ENCODE results near the gene DENND1B. TPM values are rescaled to one million over a fixed set of nuclear protein-coding genes. Genes with fewer than 3 reads are reported as not detected.

Gene DENND1B
- total and polyA plus RNA-seq, 2 of the 8 experiments (the other 6 are each of a cell fraction or from before 2014, with no cell fraction given), result 0.74 to 3.3 TPM

DNA sequence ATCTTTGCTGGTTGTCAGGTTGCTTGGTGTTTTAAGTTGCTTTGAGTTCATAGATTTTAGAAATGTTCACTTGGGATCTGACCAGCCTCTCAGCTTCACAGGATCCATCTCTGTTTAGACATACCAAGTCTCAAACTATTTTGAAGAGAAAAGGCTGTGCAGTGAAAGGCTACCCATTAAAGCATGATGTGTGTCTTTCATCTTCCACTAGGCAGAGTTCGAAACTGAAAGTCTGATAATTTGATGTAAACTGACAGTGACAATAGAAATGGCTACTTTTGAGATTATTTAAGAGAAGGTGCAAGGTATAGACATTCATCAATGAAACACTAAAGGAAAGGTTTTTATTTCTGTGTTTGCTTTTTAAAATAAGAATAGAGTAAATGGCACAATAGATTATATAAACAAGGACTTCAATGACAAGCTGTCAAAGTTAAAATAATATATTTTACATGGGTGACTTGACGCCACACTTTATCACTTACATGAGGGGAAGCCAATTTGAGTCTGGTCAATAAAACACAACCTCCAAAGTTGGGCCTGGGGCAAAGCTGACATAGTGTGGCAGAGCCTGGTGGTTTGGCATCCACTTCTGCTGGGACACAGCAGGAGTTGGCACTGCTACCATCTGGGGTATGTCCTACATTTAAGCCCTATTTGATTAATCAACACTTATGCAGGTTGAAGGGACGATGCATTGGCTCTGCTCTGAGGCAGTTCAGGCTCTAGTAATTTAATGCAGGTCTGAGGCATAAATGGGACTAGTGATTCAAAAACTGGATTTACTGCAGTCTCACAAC, 309.6 kb downstream of the DENND1B start:
- FAIRE-seq (no peak), DNase-seq (ENCODE audit: low read depth in 1 of 2, low spot score in 2 of 2) (no peak)
- no peak overlapping the region for H2BK12ac ChIP-seq (ENCODE audit: low read depth, low read length)
- CTCF ChIA-PET (ENCODE audit: partially characterized antibody), result interaction anchor here (0.6 to 1.3 kb wide), 3 partner anchors 39 to 434 kb away, joined by 3 read pairs; no protein-coding TSS in a partner anchor
- H3K36me3 ChIP-seq (ENCODE audit: control insufficient read depth in 2 of 4, insufficient read depth in 4 of 4, low read length in 3 of 4), result no peaks in the 10 kb centered on the region
- no peak overlapping the region for H3K23ac ChIP-seq (ENCODE audit: insufficient read length)
- no peak overlapping the region for H3K18ac ChIP-seq (ENCODE audit: extremely low read depth, low read length)
- no peak overlapping the region for H2BK15ac ChIP-seq (ENCODE audit: low read length)
- H2BK120ac ChIP-seq (replicated peaks; ENCODE audit: low read depth, low read length), result no peak overlapping the region
- TF ChIP-seq CTBP2 (IDR thresholded peaks at IDR 0.05; ENCODE audit: borderline replicate concordance, insufficient read depth, insufficient read length, low read length), result no peak
- TF ChIP-seq MAFK (IDR thresholded peaks at IDR 0.05; ENCODE audit: low read depth, low read length), result no peak
- no peak for TF ChIP-seq SP2 (IDR thresholded peaks at IDR 0.05; ENCODE audit: low read length)
- no peak for TF ChIP-seq HDAC6 (IDR thresholded peaks at IDR 0.05; ENCODE audit: low read depth, low read length)
- no peak for TF ChIP-seq CHD2 (IDR thresholded peaks at IDR 0.05; ENCODE audit: low read length)
- TF ChIP-seq RAD21 (IDR thresholded peaks at IDR 0.05 in 1 of 2, conservative IDR thresholded peaks at IDR 0.05 in 1 of 2; ENCODE audit: low read depth in 2 of 2, low read length in 2 of 2), result no peak
- TF ChIP-seq ASH2L (IDR thresholded peaks at IDR 0.05; ENCODE audit: low read length), result no peak
- TF ChIP-seq CBX5 (IDR thresholded peaks at IDR 0.05; ENCODE audit: low read depth, low read length), result no peak
- TF ChIP-seq BRCA1 (IDR thresholded peaks at IDR 0.05; ENCODE audit: low read depth, low read length), result no peak
- no peak for TF ChIP-seq BCL11A (IDR thresholded peaks at IDR 0.05; ENCODE audit: low read depth in 2 of 2, low read length in 2 of 2)
- no peak for TF ChIP-seq POLR2A (IDR thresholded peaks at IDR 0.05; ENCODE audit: control extremely low read depth in 1 of 2, low read depth in 2 of 2, low read length in 2 of 2)
- no peak for TF ChIP-seq SRF (IDR thresholded peaks at IDR 0.05; ENCODE audit: low read depth, low read length)
- no peak for TF ChIP-seq JUND (IDR thresholded peaks at IDR 0.05; ENCODE audit: low read length)
- H3K23me2 ChIP-seq (ENCODE audit: low read depth, low read length), result no peaks in the 10 kb centered on the region
- no peak overlapping the region for H2AFZ ChIP-seq (ENCODE audit: low read length)
- H3K79me2 ChIP-seq (ENCODE audit: control insufficient read depth in 1 of 2, insufficient read depth in 2 of 2, low read length in 2 of 2), result no peaks in the 10 kb centered on the region
- no peak overlapping the region for H3K9ac ChIP-seq (replicated peaks in 1 of 4; ENCODE audit: extremely low read depth in 1 of 4, low read depth in 3 of 4, low read length in 3 of 4)
- 95% methylated on average over 3 of the region's 3 CpGs; no CpG with 5 or more reads in 1 of the 2 experiments for WGBS, 2 experiments (ENCODE audit: extremely low coverage in 1 of 2, insufficient coverage in 1 of 2, insufficient read length in 1 of 2, insufficient replicate concordance in 2 of 2, low coverage in 1 of 2, low lambda C conversion rate in 2 of 2, missing lambda C conversion rate in 1 of 2)
- H3K79me1 ChIP-seq (ENCODE audit: low read depth, low read length), result no peaks in the 10 kb centered on the region; the same call in 1 of the 2 replicates
- no peak overlapping the region for H4K91ac ChIP-seq (replicated peaks; ENCODE audit: insufficient read length, low read length)
- H2BK20ac ChIP-seq (ENCODE audit: low read length), result no peak overlapping the region
- H3K27me3 ChIP-seq (replicated peaks in 1 of 4; ENCODE audit: control insufficient read depth in 3 of 4, extremely low read depth in 1 of 4, insufficient read depth in 3 of 4, low read length in 3 of 4), result no peaks in the 10 kb centered on the region
- no peaks in the 10 kb centered on the region for H4K20me1 ChIP-seq (replicated peaks in 1 of 2; ENCODE audit: control insufficient read depth in 1 of 2, insufficient read depth in 2 of 2, low read length in 2 of 2)
- H3K4me3 ChIP-seq (ENCODE audit: extremely low read depth in 1 of 4, insufficient read depth in 2 of 4, low read depth in 3 of 4, low read length in 4 of 4), result no peak overlapping the region
- H3K4me1 ChIP-seq (replicated peaks in 1 of 4; ENCODE audit: control insufficient read depth in 3 of 4, insufficient read depth in 4 of 4, low read length in 3 of 4), result peaks cover 0 to 14% (median 9%) of the 10 kb centered on the region in 4 experiments; a peak in 6 of 7 replicates
- H4K5ac ChIP-seq (ENCODE audit: insufficient read length, low read depth, low read length), result no peak overlapping the region
- H3K27ac ChIP-seq (ENCODE audit: low read depth, low read length), result no peak overlapping the region
- no peak overlapping the region for H2BK5ac ChIP-seq (ENCODE audit: low read depth, low read length)
- H3K56ac ChIP-seq (replicated peaks; ENCODE audit: insufficient read length, low read depth, low read length), result no peak overlapping the region
- POLR2A ChIA-PET (ENCODE audit: partially characterized antibody), result no interaction called here
- no peak overlapping the region for H2AK5ac ChIP-seq (ENCODE audit: low read depth, low read length)
- no peaks in the 10 kb centered on the region for H3K9me3 ChIP-seq (ENCODE audit: insufficient read depth in 2 of 2, low read depth in 1 of 2, low read length in 1 of 2)
- no peak overlapping the region for H4K8ac ChIP-seq (ENCODE audit: extremely low read depth, insufficient read depth, low read length)
- no peak overlapping the region for H3K4me2 ChIP-seq (ENCODE audit: insufficient read depth in 1 of 2, low read depth in 2 of 2, low read length in 2 of 2)
- H3K14ac ChIP-seq (ENCODE audit: insufficient read length), result no peak overlapping the region
- H3K4ac ChIP-seq (replicated peaks; ENCODE audit: insufficient read length, low read depth, low read length), result no peak overlapping the region

Measured in H1 (cell line).